ENCODE data around the gene ITPR1.
"Not testable (repeated sequence)": the region's sequence is repeated elsewhere in the genome, so short reads cannot be mapped to it uniquely, and the experiment has no call there.

ITPR1 gene

GRCh38 chr3:4574426-4574965 is 81.3 kb downstream of the ITPR1 start:
- no peak for DNase-seq

- no peak for DNase-seq
Observed at GRCh38 chr3:4575381-4575780, 82.2 kb downstream of the ITPR1 start.

- no peak for DNase-seq
Observed at GRCh38 chr3:4577721-4578120, 84.6 kb downstream of the ITPR1 start.

- no peak for DNase-seq
Observed at GRCh38 chr3:4580346-4581123, 87.4 kb downstream of the ITPR1 start.

GRCh38 chr3:4581124-4581424 is 87.9 kb downstream of the ITPR1 start:
- DNase-seq: no peak

- DNase-seq: no peak
Observed at GRCh38 chr3:4581498-4581897, 88.3 kb downstream of the ITPR1 start.

GRCh38 chr3:4581920-4582611 is 88.9 kb downstream of the ITPR1 start:
- no peak for DNase-seq

- DNase-seq: no peak
Observed at GRCh38 chr3:4582624-4583023, 89.5 kb downstream of the ITPR1 start.

GRCh38 chr3:4583416-4583815 is 90.3 kb downstream of the ITPR1 start:
- no peak for DNase-seq

- DNase-seq: no peak
Observed at GRCh38 chr3:4584456-4585249, 91.5 kb downstream of the ITPR1 start.

- no peak for DNase-seq
Observed at GRCh38 chr3:4586381-4586780, 93.2 kb downstream of the ITPR1 start.

- DNase-seq: no peak
Observed at GRCh38 chr3:4587061-4587837, 94.1 kb downstream of the ITPR1 start.

- no peak for DNase-seq
Observed at GRCh38 chr3:4587838-4588105, 94.6 kb downstream of the ITPR1 start.

GRCh38 chr3:4588466-4588865 is 95.3 kb downstream of the ITPR1 start:
- no peak for DNase-seq

GRCh38 chr3:4589475-4590097 is 96.4 kb downstream of the ITPR1 start:
- no peak for DNase-seq

- DNase-seq: not testable (repeated sequence)
Observed at GRCh38 chr3:4590849-4591248, 97.7 kb downstream of the ITPR1 start.

- no peak for DNase-seq
Observed at GRCh38 chr3:4591669-4592068, 98.5 kb downstream of the ITPR1 start.

- no peak for DNase-seq
Observed at GRCh38 chr3:4593014-4593413, 99.9 kb downstream of the ITPR1 start.

GRCh38 chr3:4595710-4596113 is 102.6 kb downstream of the ITPR1 start:
- no peak for DNase-seq

- no peak for DNase-seq
Observed at GRCh38 chr3:4596612-4597011, 103.5 kb downstream of the ITPR1 start.

- DNase-seq: no peak
Observed at GRCh38 chr3:4597208-4597985, 104.2 kb downstream of the ITPR1 start.

- DNase-seq: not testable (repeated sequence)
Observed at GRCh38 chr3:4598232-4598631, 105.1 kb downstream of the ITPR1 start.

Measured in DMS79 treated with DMSO at 0.1 percent for 48 hours (cell line).